Ectodermal cell (in vitro differentiated cells): ENCODE data around the gene MRPS18A.
"Not testable (repeated sequence)": the region's sequence is repeated elsewhere in the genome, so short reads cannot be mapped to it uniquely, and the experiment has no call there.

Experiments
- H3K27ac ChIP-seq: 2 replicates; pipeline ENCODE4 v1.7.0; 2013; ENCODE audit warnings: mild to moderate bottlenecking, low read depth, low read length; ENCODE audit not compliant: insufficient read depth, poor library complexity, severe bottlenecking
- H3K27me3 ChIP-seq: 2 replicates; pipeline ENCODE4 v1.7.0; 2013; ENCODE audit warnings: mild to moderate bottlenecking, low read length; ENCODE audit not compliant: insufficient read depth, control insufficient read depth, poor library complexity, severe bottlenecking
- H3K36me3 ChIP-seq: one replicate; pipeline ENCODE4 v1.7.0; 2013; ENCODE audit warnings: low read length; ENCODE audit not compliant: control insufficient read depth, insufficient read depth
- H3K4me1 ChIP-seq: one replicate; pipeline ENCODE4 v1.7.0; 2013; ENCODE audit warnings: low read length; ENCODE audit not compliant: control insufficient read depth, insufficient read depth
- H3K4me3 ChIP-seq: 2 replicates; pipeline ENCODE4 v1.7.0; 2013; ENCODE audit warnings: low read depth, low read length, control low read depth; ENCODE audit not compliant: insufficient read depth
- H3K9me3 ChIP-seq: 2 replicates; pipeline ENCODE4 v1.7.0; 2013; ENCODE audit warnings: mild to moderate bottlenecking, low read length, moderate library complexity; ENCODE audit not compliant: control insufficient read depth
- WGBS, 2 experiments: methylation state at CpG; one replicate each; pipeline ENCODE4 v1.1.7; 2013; ENCODE audit warnings: missing lambda C conversion rate in 2 of 2; 5-methylcytosine and 5-hydroxymethylcytosine counted together

Gene MRPS18A

GRCh38 chr6:43708860-43709653 is 21.5 kb upstream of the MRPS18A start:
- WGBS, 2 experiments = 90 to 99% methylated on average over 4 to 5 of the region's 5 CpGs
- no peaks in the 10 kb centered on the region for H3K9me3 ChIP-seq
- no peaks in the 10 kb centered on the region for H3K27me3 ChIP-seq
- no peak overlapping the region for H3K27ac ChIP-seq
- H3K4me3 ChIP-seq = no peak overlapping the region
- no peaks in the 10 kb centered on the region for H3K4me1 ChIP-seq
- H3K36me3 ChIP-seq = no peaks in the 10 kb centered on the region

- Histone ChIP-seq H3K9me3 (no peaks in the 10 kb centered on the region), H3K4me3 (no peak overlapping the region), H3K27ac (no peak overlapping the region), H3K36me3 (no peaks in the 10 kb centered on the region), H3K4me1 (no peaks in the 10 kb centered on the region), H3K27me3 (no peaks in the 10 kb centered on the region)
- WGBS, 2 experiments = 46 to 48% methylated on average over 1 of the region's 1 CpG
Measured at GRCh38 chr6:43707767-43708166, 20.2 kb upstream of the MRPS18A start.

- Histone ChIP-seq H3K27me3 (no peaks in the 10 kb centered on the region), H3K36me3 (no peaks in the 10 kb centered on the region), H3K27ac (no peak overlapping the region), H3K4me1 (peaks cover under 1% of the 10 kb centered on the region), H3K9me3 (no peaks in the 10 kb centered on the region), H3K4me3 (no peak overlapping the region)
- WGBS, 2 experiments = 77 to 78% methylated on average over 7 of the region's 7 CpGs
Measured at GRCh38 chr6:43707269-43707668, 19.7 kb upstream of the MRPS18A start.

GRCh38 chr6:43706788-43707187 is 19.2 kb upstream of the MRPS18A start:
- no peaks in the 10 kb centered on the region for H3K9me3 ChIP-seq
- H3K27ac ChIP-seq = no peak overlapping the region
- no peaks in the 10 kb centered on the region for H3K27me3 ChIP-seq
- 88 to 89% methylated on average over 8 of the region's 8 CpGs for WGBS, 2 experiments
- H3K36me3 ChIP-seq = no peaks in the 10 kb centered on the region
- no peak overlapping the region for H3K4me3 ChIP-seq
- H3K4me1 ChIP-seq = peaks cover 5% of the 10 kb centered on the region

GRCh38 chr6:43705996-43706395 is 18.4 kb upstream of the MRPS18A start:
- H3K27ac ChIP-seq = no peak overlapping the region
- H3K9me3 ChIP-seq = no peaks in the 10 kb centered on the region
- no peaks in the 10 kb centered on the region for H3K36me3 ChIP-seq
- peaks cover 11% of the 10 kb centered on the region for H3K4me1 ChIP-seq
- no peak overlapping the region for H3K4me3 ChIP-seq
- 89 to 91% methylated on average over 3 of the region's 3 CpGs for WGBS, 2 experiments
- H3K27me3 ChIP-seq = no peaks in the 10 kb centered on the region

GRCh38 chr6:43703512-43704429 is 16.2 kb upstream of the MRPS18A start:
- Histone ChIP-seq H3K27ac (peak overlapping the region; percentile 84), H3K4me3 (no peak overlapping the region), H3K9me3 (no peaks in the 10 kb centered on the region), H3K27me3 (no peaks in the 10 kb centered on the region), H3K4me1 (peaks cover 18% of the 10 kb centered on the region), H3K36me3 (no peaks in the 10 kb centered on the region)
- WGBS, 2 experiments = 91 to 95% methylated on average over 8 of the region's 8 CpGs

GRCh38 chr6:43702534-43703440 is 15.2 kb upstream of the MRPS18A start:
- Histone ChIP-seq H3K27me3 (no peaks in the 10 kb centered on the region), H3K4me3 (no peak overlapping the region), H3K27ac (peak overlapping the region; percentile 84), H3K36me3 (no peaks in the 10 kb centered on the region), H3K9me3 (no peaks in the 10 kb centered on the region), H3K4me1 (peaks cover 28% of the 10 kb centered on the region)
- 20% methylated on average over 15 of the region's 15 CpGs for WGBS, 2 experiments

- WGBS, 2 experiments = 12 to 14% methylated on average over 2 of the region's 2 CpGs
- H3K4me3 ChIP-seq = no peak overlapping the region
Measured at GRCh38 chr6:43702171-43702533, 14.6 kb upstream of the MRPS18A start.

GRCh38 chr6:43700939-43701560 is 13.5 kb upstream of the MRPS18A start:
- not testable (repeated sequence) for H3K27ac ChIP-seq, H3K9me3 ChIP-seq, H3K4me3 ChIP-seq, H3K27me3 ChIP-seq, H3K36me3 ChIP-seq
- 90 to 92% methylated on average over 10 of the region's 10 CpGs for WGBS, 2 experiments
- H3K4me1 ChIP-seq = peaks cover 28% of the 10 kb centered on the region

More at GRCh38 chr6:43702171-43702533, 14.6 kb upstream of the MRPS18A start:
- Histone ChIP-seq H3K27me3 (no peaks in the 10 kb centered on the region), H3K27ac (peak overlapping the region; percentile 84), H3K36me3 (no peaks in the 10 kb centered on the region), H3K9me3 (no peaks in the 10 kb centered on the region), H3K4me1 (peaks cover 28% of the 10 kb centered on the region)
